ENCODE results near the gene CNPY1. TPM values are rescaled to one million over a fixed set of nuclear protein-coding genes. Genes with fewer than 3 reads are reported as not detected.

CNPY1 gene
- total RNA-seq, 1 donor from 2014 or later = not detected

DNA sequence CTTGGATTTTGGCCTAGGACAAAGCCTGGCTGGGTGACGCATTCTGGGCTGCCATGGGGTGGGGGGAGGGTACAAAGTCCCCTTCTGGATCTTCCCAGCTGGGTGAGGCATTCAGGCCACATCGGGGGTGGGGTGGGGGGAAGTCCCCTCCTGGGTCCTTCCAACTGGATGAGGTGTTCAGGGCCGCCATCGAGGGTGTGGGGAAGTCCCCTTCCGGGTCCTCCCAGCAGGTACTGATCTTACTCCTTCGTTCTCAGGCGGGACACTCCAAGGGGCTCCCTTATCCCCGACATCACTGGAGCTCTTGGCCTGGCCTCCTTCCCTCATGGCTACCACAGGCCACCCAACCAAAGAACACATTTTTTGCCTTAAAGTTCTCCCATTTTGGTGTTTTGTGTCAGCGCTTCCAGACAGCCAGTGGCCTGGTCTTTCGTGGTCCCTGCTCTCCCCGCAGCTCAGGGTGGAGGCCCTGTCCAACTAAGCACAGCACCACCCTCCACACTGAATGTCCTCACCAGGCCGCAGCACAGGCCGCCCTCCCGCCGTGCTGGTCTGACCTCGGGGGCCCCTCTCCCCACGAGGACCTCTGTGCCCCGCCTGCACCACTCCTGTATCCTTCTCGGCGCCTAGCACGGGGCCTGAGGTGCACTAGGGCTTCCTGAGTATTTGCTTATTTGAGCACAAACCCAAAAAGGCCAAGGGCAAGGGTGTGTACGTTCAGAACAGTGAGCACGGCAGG is 49.9 kb downstream of the CNPY1 start:
- Mint-ChIP-seq H3K27me3 (ENCODE audit: low read depth, unreplicated experiment) (peaks cover 92% of the 10 kb centered on the region), H3K27ac (ENCODE audit: unreplicated experiment) (peak overlapping the region; percentile 31), H3K4me1 (ENCODE audit: low read depth, unreplicated experiment) (no peaks in the 10 kb centered on the region), H3K9me3 (ENCODE audit: unreplicated experiment) (peaks cover 13% of the 10 kb centered on the region), H3K4me3 (ENCODE audit: unreplicated experiment) (no peak overlapping the region), H3K36me3 (ENCODE audit: low read depth, unreplicated experiment) (no peaks in the 10 kb centered on the region)
- no peak overlapping the region for H3K4me2 ChIP-seq (ENCODE audit: low read length)
- FAIRE-seq = no peak
- H3K9ac ChIP-seq (ENCODE audit: low read length) = no peak overlapping the region
- no peak overlapping the region for H3K27ac ChIP-seq (ENCODE audit: low read depth, low read length)
- no peak overlapping the region for H2AFZ ChIP-seq (ENCODE audit: low read depth, low read length)
- H3K79me2 ChIP-seq (ENCODE audit: insufficient read depth, low read length) = no peaks in the 10 kb centered on the region
- peaks cover 19% of the 10 kb centered on the region for H3K27me3 ChIP-seq (ENCODE audit: insufficient read depth, low read length)
- no peak overlapping the region for H3K4me3 ChIP-seq (ENCODE audit: insufficient read depth, low read depth, low read length)
- H4K20me1 ChIP-seq (ENCODE audit: insufficient read depth, low read length) = no peaks in the 10 kb centered on the region
- no peaks in the 10 kb centered on the region for H3K9me3 ChIP-seq (ENCODE audit: insufficient read depth, low read depth, low read length)
- H3K36me3 ChIP-seq (ENCODE audit: insufficient read depth, low read length) = no peaks in the 10 kb centered on the region
- no peak for DNase-seq (ENCODE audit: low read depth)
- TF ChIP-seq EZH2 (IDR thresholded peaks at IDR 0.05; ENCODE audit: insufficient read depth, low read length) = no peak
- TF ChIP-seq, protein P1, sequence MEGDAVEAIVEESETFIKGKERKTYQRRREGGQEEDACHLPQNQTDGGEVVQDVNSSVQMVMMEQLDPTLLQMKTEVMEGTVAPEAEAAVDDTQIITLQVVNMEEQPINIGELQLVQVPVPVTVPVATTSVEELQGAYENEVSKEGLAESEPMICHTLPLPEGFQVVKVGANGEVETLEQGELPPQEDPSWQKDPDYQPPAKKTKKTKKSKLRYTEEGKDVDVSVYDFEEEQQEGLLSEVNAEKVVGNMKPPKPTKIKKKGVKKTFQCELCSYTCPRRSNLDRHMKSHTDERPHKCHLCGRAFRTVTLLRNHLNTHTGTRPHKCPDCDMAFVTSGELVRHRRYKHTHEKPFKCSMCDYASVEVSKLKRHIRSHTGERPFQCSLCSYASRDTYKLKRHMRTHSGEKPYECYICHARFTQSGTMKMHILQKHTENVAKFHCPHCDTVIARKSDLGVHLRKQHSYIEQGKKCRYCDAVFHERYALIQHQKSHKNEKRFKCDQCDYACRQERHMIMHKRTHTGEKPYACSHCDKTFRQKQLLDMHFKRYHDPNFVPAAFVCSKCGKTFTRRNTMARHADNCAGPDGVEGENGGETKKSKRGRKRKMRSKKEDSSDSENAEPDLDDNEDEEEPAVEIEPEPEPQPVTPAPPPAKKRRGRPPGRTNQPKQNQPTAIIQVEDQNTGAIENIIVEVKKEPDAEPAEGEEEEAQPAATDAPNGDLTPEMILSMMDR (IDR thresholded peaks at IDR 0.05; ENCODE audit: insufficient read depth, low read depth, low read length) = no peak
- no peaks in the 10 kb centered on the region for H3K4me1 ChIP-seq (ENCODE audit: insufficient read depth, low read length)

DNA sequence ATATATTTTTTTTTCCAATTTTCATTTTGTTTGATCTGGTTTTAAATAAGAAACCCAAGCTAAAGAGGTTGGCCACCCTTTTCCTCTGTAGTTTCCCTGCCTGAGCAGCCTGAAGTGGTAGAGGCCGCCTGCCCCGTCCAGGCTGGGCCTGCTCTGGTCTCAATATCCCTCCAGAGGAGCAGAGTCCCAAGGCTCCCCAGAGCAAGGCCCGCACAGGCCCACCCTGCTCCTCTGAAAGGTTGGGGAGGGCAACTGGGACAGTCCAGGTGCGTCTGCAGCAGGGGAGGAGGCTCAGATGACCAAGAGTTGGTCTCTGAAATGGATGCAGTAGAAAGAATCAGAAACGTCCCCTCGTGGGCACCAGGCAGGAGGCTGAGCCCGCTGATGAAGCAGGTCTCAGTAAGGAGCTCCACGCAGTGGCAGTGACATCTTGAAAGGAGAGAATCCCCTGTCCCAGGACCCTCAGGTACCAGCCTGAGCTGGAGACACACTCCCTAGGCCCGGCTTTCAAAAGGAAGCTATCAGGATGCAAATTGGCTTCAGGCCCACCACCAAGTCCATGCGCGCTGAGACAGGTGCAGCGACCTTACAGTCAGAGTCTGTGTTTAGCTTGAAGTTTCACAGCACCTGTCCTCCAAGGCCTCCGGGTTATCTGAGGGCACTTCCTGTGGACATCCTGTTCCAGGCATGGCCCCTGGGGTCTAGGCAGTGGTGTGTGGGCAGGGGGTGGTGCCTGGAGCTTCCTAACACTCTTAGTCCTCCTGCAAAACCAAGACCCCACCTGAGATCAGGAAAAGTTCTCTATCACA is 50.7 kb downstream of the CNPY1 start:
- H3K36me3 Mint-ChIP-seq (ENCODE audit: low read depth, unreplicated experiment) = no peaks in the 10 kb centered on the region
- no peaks in the 10 kb centered on the region for H4K20me1 ChIP-seq (ENCODE audit: insufficient read depth, low read length)
- DNase-seq (ENCODE audit: low read depth) (no peak), FAIRE-seq (no peak)
- no peaks in the 10 kb centered on the region for H3K9me3 ChIP-seq (ENCODE audit: insufficient read depth, low read depth, low read length)
- H3K9me3 Mint-ChIP-seq (ENCODE audit: unreplicated experiment) = peaks cover 16% of the 10 kb centered on the region
- no peak overlapping the region for H2AFZ ChIP-seq (ENCODE audit: low read depth, low read length)
- no peak overlapping the region for H3K27ac ChIP-seq (ENCODE audit: low read depth, low read length)
- no peak overlapping the region for H3K9ac ChIP-seq (ENCODE audit: low read length)
- H3K27me3 ChIP-seq (ENCODE audit: insufficient read depth, low read length) = peaks cover 16% of the 10 kb centered on the region
- peaks cover 91% of the 10 kb centered on the region for H3K27me3 Mint-ChIP-seq (ENCODE audit: low read depth, unreplicated experiment)
- H3K4me1 Mint-ChIP-seq (ENCODE audit: low read depth, unreplicated experiment) = no peaks in the 10 kb centered on the region
- H3K4me1 ChIP-seq (ENCODE audit: insufficient read depth, low read length) = no peaks in the 10 kb centered on the region
- H3K4me3 ChIP-seq (ENCODE audit: insufficient read depth, low read depth, low read length) = no peak overlapping the region
- no peak overlapping the region for H3K27ac Mint-ChIP-seq (ENCODE audit: unreplicated experiment)
- no peak overlapping the region for H3K4me2 ChIP-seq (ENCODE audit: low read length)
- no peaks in the 10 kb centered on the region for H3K79me2 ChIP-seq (ENCODE audit: insufficient read depth, low read length)
- no peaks in the 10 kb centered on the region for H3K36me3 ChIP-seq (ENCODE audit: insufficient read depth, low read length)
- no peak for TF ChIP-seq EZH2 (IDR thresholded peaks at IDR 0.05; ENCODE audit: insufficient read depth, low read length)
- TF ChIP-seq, protein P1 (IDR thresholded peaks at IDR 0.05; ENCODE audit: insufficient read depth, low read depth, low read length) = no peak
- H3K4me3 Mint-ChIP-seq (ENCODE audit: unreplicated experiment) = no peak overlapping the region
